NCI-H2227 treated with DMSO at 0.1 percent for 48 hours (cell line): Measurements from ENCODE around the gene SCGB3A1.

Experiments
- DNase-seq: peaks from one replicate; lab custom pipeline; 2025; lab: John Stamatoyannopoulos, UW

SCGB3A1 gene

DNA sequence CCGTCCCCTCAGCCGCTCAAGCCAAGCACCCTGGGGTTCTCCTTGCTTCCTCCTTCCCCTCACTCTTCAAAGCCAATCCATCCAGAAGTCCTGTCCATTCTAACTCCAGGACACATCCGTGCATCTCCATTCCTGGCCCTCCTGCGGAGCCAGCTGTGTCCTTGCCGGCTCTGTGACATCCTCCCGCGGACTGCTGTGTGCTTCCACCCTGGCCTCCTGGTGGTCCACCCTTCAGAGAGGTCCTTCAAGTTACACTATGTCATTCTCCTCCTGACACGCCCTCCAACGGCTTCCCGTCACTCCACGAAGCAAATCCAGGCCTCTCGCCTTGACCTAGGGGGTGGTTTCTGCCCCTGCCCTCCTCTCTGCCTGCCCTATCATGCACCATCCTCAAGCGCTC, 13.0 kb upstream of the SCGB3A1 start:
- no peak for DNase-seq

DNA sequence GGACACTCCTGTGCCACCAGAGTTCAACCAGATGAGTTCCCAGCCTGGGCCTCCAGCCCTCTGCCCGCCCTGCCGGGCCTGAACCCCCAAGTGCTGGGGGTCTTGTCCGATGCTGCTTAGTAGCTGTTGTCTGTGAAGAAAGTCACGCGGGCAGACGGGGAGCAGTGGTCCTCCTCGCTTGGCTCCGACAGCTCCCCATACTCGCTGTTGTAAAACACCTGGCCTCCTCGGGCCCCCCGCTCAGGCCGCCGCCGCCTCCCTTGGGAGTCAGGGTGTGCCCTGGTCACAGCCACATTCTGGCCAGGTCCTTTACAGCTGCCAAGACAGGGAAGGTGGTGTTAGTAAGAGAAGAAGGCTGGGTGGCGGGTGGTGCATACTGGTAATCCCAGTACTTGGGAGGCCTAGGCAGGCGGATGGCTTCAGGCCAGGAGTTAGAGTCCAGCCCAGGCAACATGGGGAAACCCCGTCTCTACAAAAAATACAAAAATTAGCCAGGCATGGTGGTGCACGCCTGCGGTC, 11.8 kb upstream of the SCGB3A1 start:
- DNase-seq: no peak

DNA sequence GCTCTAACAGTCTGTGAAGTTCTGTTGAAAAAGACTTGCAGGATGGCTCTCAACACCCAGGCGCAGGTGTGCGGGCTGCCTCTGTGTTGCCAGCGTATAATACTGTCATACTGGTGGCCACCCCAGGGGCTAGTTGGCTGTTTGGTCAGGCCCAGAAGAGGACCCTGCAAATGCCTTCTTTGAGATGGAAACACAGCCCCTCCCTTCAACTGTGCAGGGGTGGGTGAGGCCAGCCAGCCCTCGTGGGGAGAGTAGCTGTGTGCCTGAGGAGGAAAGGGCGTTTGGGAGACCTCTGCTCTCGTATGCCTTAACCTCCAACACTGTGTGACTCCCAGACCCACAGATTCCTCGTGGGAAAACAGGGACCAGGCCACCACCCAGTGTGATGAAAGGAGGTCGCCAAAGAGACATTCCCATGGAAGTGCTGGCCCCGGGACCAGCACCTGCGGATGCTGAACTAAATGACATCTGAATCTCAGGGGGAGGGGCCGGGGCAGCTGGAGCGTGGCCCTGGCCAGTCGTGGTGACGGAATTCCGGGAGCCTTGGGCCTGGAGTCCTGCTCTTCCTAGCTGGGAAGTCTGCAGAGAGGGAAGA, 11.3 kb upstream of the SCGB3A1 start:
- DNase-seq: no peak

DNA sequence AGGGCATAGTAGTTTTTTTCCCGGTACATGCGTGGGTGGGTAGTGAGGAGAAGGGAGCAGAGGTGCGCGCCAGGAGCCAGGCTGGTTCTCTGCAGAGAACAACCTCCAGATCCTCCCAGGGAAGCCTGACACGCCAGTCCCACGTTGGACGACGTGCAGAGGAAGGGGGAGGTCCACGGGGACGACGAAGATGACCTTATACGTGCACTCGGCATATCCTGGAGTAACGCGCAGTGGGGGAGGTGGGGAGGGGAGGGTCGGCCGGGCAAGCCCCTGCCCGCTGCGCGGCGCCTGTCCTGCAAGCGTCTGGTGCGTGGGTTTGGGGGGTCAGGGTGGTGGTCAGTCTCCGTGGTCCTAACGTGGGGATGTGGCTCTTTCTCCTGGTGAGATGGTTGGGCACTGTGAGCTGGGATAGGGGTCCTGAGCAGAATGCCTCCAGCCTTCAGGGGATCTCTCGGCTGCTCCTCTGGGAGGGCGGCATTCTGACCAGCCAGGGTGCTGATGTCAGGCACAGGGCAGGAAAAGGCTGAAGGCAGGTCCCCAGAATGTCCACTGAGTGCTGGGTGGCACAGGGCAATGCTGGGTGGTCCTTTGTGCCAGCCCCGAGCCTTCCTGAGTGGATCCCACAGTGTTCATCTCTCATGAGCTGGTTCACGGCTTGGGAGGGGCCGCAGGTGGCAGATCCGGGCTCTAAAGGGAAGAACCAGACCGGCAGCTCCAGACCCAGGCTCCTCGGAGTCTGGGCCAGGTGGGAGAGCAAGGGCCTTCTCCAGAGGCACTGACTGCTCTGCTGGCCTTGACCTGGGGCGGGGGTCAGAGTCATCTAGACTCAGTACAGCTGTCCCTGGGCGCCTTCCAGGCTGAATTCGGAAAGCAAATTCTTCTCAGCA, 10.5 kb upstream of the SCGB3A1 start:
- DNase-seq: no peak

DNA sequence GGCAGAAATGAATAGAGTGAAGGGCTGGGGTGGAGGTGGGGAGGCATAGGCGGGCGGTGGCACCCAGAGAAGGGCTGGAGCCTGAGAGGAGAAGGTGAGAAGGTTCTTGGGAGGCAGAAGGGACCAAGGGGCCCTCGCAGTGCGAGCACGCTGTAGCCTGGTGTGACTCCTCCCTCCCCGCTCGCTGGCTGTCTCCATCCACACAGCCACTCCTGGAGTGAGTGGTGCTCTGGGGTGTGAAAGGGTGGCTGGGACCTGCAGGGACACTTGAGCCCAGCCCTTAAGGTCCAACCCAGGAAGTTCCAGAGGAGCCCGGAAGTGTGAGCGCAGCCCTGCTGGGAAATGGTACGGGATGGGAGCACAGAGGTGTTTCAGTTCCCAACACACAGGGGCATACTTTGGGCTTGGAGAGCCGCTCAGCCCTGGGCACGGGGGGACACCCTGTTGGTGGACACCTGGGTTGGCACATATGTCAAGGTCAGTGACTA, 9.3 kb upstream of the SCGB3A1 start:
- no peak for DNase-seq

DNA sequence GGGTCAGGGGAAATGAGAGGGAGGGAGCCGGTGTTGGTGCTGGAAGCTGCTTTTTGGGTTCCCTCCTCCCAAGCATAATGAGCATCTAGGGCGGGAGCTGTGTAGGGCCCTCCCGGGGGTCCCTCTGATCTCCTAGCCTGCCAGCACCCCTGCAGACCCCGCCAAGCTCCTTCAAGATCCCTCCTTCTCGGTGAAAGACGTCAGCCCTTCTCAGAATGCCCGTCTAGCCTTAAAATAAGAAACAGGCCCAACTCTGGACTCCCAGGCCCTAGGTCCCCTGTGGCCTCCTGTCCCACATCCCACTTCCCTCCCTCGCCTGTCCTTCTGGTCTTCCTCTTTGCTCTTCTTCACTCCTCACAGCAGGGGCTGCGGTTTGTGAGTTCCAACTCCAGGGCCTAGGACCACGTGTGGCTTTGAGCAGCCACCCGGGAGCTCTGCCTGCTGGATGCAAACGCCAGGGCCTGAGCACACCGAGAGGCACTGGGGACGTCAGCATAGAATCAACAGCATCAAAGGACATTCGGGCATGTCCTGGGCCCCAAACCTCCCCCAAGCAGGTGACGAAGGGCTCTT, 8.8 kb upstream of the SCGB3A1 start:
- DNase-seq: no peak

DNA sequence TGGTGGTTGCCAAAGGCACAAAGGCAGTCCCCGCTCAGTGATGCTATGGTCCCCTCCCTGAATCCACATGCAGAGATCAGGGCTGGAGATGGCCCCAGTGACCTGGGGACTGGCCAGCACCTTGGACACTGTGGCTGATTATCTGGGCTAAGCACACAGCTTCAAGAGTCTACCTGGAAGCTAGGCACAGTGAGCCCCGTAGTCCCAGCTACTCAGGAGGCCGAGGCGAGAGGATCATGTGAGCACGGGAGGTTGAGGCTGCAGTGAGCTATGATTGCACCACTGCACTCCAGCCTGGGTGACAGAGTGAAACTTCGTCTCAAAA, 8.3 kb upstream of the SCGB3A1 start:
- no peak for DNase-seq

GRCh38 chr5:180598797-180599589, 7.7 kb upstream of the SCGB3A1 start:
- no peak for DNase-seq

GRCh38 chr5:180598316-180598701, 7.0 kb upstream of the SCGB3A1 start:
- DNase-seq: no peak

GRCh38 chr5:180596668-180597231, 5.5 kb upstream of the SCGB3A1 start:
- no peak for DNase-seq

DNA sequence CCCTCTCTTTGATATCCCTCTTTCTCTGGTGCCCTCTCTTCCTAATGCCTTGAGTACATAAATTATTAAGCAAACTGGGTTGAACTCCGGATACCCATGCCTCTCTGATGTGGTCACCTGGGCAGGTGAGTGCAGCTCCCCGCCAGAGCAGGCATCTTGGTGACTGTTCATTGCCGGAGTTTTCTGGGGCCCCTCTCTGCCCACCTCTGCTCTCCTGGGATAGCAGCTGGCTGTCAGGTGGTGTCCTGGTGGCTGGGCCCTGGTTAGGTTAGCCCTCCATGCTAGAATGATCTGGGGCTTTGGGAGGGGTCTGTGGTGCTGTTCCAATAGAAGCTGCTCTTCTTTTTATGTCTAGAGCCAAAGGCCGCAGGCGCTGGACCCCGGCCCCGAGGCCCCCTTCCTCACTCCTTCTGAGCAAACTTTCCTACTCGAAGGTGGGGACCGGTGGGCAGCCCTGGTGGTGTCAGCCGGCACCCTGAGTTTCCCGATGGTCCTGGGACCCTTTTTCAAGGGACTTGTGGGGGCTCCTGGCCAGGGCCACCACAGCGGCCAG, 4.9 kb upstream of the SCGB3A1 start:
- no peak for DNase-seq

DNA sequence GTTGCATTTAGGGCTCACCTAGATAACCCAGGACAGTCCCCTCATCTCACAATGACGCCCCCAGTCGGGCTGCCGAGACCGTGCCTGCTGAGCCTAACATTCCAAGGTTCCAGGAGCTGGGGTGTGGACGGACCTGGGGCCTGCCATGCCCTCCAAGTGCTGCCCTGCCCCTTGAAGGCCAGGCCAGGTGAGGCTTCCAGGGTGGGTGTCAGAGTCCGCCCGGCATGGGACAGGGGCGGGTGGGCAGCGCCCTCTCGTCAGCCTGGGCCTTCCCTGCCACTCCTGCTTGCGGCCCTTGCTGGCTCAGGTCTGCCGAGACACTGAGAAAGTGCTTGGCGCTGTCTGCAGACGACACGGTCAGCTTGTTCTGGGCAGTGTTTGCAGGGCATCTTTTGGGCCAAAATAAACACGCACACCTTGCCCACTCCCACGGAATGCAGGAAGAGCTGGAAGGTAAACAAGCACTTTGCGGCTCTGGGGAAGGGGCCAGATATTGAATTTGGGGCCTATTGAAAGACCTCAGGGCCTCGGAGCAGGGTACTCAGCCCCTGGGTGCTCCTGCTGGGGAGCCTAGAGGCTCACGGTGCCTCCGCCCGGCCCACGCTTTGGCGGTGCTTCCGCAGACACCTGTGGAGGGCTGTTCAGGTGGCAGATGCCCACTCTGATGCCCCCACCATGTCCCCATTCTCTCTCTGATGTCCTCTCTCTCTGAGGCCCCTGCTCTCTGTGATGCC, 4.2 kb upstream of the SCGB3A1 start:
- DNase-seq: no peak

DNA sequence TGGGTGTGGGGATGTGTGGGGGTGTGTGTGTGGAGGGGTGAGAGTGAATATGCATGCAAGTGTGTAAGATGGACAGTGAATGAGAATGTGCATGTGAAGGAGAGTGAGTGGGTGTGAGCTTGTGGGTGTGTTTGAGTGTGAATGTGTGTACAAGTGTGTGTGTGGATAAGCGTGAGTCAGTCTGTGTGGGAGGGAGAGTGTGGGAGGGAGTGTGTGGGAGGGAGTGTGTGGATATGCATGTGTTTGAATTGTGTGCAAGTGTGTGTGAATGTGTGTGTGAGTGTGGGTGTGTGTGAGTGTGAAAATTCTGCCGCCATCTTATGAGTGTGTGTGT, 3.7 kb upstream of the SCGB3A1 start:
- no peak for DNase-seq

DNA sequence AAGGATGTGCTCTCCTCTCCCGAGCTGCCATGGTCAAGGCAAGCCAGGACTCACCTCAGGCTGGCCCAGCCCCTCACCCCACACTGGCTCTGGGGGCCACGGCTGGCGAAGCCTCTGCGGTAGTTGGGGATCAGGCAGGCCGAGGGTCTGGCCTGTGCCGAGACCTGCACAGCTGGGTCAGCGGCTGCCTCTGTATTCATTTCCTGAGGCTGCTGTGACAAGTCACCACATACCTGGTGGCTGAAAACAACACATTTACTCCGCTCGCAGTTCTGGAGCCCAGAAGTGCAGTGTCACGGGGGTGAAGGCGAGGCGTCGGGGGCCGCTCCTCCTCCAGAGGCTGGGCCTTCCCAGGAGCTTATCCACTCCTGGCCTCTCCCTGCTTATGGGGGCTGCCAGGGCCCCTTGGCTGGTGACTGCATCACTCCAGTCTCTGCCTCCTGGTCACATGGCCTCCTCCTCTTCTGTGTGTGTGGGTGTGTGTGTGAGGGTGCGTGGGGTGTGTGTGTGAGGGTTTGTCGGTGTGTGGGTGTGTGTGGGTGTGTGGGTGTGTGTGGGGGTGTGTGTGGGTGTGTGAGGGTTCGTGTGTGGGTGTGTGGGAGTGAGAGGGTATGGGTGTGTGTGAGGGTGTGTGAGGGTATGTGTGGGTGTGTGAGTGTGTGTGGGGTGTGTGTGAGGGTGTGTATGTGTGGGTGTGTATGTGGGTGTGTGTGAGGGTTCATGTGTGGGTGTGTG, 3.2 kb upstream of the SCGB3A1 start:
- DNase-seq: no peak

GRCh38 chr5:180593446-180594206, 2.3 kb upstream of the SCGB3A1 start:
- no peak for DNase-seq

DNA sequence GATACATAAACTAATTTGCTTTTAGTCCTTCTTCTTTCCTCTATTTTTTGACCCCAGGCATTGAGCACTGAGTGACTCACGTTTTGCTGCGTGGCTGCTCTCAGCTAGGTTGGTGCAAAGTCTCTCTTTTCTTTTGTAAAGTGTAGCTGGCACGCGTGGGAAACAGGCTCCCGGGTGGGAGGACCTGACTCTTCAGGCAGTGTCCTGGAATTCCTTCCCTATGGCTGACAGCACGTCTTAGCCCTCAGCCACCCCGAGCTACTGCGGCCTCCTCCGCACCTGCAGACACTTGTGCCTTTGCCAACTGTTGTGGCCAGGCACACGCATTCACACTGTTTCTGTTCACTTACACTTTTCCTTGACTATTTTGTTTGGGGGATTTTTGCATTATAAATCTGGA, 877 bp upstream of the SCGB3A1 start:
- no peak for DNase-seq

GRCh38 chr5:180590543-180591310, 572 bp downstream of the SCGB3A1 start:
- DNase-seq: no peak

GRCh38 chr5:180589771-180590542, 1.3 kb downstream of the SCGB3A1 start:
- DNase-seq: no peak
